22Rv1 (cell line): Measurements from ENCODE around the gene HIRA.

Experiments
- ZFX ChIP-seq: fragments of 450-650 bp; IDR thresholded peaks from 2 replicates; pipeline ENCODE4 v1.6.1; 2017; ENCODE audit warnings: antibody characterized with exemption, borderline replicate concordance
- TF ChIP-seq, protein P1 (sequence below): fragments of 450-650 bp; IDR thresholded peaks from 2 replicates; pipeline ENCODE4 v1.5.1; 2017; ENCODE audit warnings: mild to moderate bottlenecking

GRCh38 chr22:19410941-19411689, 20.4 kb downstream of the HIRA start:
- TF ChIP-seq, protein P1, sequence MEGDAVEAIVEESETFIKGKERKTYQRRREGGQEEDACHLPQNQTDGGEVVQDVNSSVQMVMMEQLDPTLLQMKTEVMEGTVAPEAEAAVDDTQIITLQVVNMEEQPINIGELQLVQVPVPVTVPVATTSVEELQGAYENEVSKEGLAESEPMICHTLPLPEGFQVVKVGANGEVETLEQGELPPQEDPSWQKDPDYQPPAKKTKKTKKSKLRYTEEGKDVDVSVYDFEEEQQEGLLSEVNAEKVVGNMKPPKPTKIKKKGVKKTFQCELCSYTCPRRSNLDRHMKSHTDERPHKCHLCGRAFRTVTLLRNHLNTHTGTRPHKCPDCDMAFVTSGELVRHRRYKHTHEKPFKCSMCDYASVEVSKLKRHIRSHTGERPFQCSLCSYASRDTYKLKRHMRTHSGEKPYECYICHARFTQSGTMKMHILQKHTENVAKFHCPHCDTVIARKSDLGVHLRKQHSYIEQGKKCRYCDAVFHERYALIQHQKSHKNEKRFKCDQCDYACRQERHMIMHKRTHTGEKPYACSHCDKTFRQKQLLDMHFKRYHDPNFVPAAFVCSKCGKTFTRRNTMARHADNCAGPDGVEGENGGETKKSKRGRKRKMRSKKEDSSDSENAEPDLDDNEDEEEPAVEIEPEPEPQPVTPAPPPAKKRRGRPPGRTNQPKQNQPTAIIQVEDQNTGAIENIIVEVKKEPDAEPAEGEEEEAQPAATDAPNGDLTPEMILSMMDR, result no peak
- no peak for TF ChIP-seq ZFX
